RPMI7951 (cell line): ENCODE data around the gene PRR23A. TPM values are rescaled to one million over a fixed set of nuclear protein-coding genes. Genes with fewer than 3 reads are reported as not detected.

ENCODE experiments used
- DNase-seq: peaks from one replicate; pipeline ENCODE4 v3.0.0-alpha.2; 2012; ENCODE audit warnings: low read depth
- total RNA-seq: library from RNA; depleted of rRNA; stranded (reverse); fragments of >200 nt; shearing (Covaris generic); gene quantifications from 2 replicates; pipeline ENCODE4 v1.2.3, GENCODE V29; 2014; rRNA removed

The PRR23A gene
- total RNA-seq, 1 experiment from 2014 or later = not detected

GRCh38 chr3:138972941-138973340, 33.1 kb downstream of the PRR23A start:
- no peak for DNase-seq

GRCh38 chr3:138971766-138972320, 34.2 kb downstream of the PRR23A start:
- DNase-seq = peak; percentile 38

GRCh38 chr3:138964923-138965322, 41.1 kb downstream of the PRR23A start:
- no peak for DNase-seq

GRCh38 chr3:138964264-138964663, 41.8 kb downstream of the PRR23A start:
- no peak for DNase-seq

- DNase-seq = no peak
Measured at GRCh38 chr3:138962854-138963560, 43.1 kb downstream of the PRR23A start.

- DNase-seq = no peak
Measured at GRCh38 chr3:138960417-138960852, 45.6 kb downstream of the PRR23A start.

Other genes with a start within 250 kb of the PRR23A start
- gene PIK3CB, start 171.3 kb downstream of the PRR23A start, total RNA-seq = 9.1 and 11.1 TPM in 2 replicates
- gene FOXL2, start 59.1 kb downstream of the PRR23A start, total RNA-seq = under 0.01 and 0.36 TPM in 2 replicates
- under 0.01 TPM in 1 of 2 replicates, not detected in the other for gene FOXL2NB, start 59.1 kb downstream of the PRR23A start, total RNA-seq
- not detected in 2 replicates for gene PRR23B, start 14.7 kb upstream of the PRR23A start, total RNA-seq
- not detected in 2 replicates for gene PRR23C, start 38.6 kb upstream of the PRR23A start, total RNA-seq